VCaP (cell line): Measurements from ENCODE around the gene TRMU.

ENCODE experiments used
- H3K27ac ChIP-seq: fragments of 450-650 bp; 2 replicates; pipeline ENCODE4 v1.5.1; 2017
- TF ChIP-seq, protein P1 (sequence below): fragments of 450-650 bp; conservative IDR thresholded peaks from 2 replicates; pipeline ENCODE4 v1.5.1; 2017; ENCODE audit warnings: mild to moderate bottlenecking, moderate library complexity

Gene TRMU

GRCh38 chr22:46380069-46380468 lies 44.6 kb downstream of the TRMU start:
- TF ChIP-seq, protein P1, sequence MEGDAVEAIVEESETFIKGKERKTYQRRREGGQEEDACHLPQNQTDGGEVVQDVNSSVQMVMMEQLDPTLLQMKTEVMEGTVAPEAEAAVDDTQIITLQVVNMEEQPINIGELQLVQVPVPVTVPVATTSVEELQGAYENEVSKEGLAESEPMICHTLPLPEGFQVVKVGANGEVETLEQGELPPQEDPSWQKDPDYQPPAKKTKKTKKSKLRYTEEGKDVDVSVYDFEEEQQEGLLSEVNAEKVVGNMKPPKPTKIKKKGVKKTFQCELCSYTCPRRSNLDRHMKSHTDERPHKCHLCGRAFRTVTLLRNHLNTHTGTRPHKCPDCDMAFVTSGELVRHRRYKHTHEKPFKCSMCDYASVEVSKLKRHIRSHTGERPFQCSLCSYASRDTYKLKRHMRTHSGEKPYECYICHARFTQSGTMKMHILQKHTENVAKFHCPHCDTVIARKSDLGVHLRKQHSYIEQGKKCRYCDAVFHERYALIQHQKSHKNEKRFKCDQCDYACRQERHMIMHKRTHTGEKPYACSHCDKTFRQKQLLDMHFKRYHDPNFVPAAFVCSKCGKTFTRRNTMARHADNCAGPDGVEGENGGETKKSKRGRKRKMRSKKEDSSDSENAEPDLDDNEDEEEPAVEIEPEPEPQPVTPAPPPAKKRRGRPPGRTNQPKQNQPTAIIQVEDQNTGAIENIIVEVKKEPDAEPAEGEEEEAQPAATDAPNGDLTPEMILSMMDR, result no peak
- peak overlapping the region; percentile 46; the same call in 1 of the 2 replicates for H3K27ac ChIP-seq

- TF ChIP-seq, protein P1, result no peak
- no peak overlapping the region for H3K27ac ChIP-seq
These were observed 45.1 kb downstream of the TRMU start for GRCh38 chr22:46380581-46380980.

DNA sequence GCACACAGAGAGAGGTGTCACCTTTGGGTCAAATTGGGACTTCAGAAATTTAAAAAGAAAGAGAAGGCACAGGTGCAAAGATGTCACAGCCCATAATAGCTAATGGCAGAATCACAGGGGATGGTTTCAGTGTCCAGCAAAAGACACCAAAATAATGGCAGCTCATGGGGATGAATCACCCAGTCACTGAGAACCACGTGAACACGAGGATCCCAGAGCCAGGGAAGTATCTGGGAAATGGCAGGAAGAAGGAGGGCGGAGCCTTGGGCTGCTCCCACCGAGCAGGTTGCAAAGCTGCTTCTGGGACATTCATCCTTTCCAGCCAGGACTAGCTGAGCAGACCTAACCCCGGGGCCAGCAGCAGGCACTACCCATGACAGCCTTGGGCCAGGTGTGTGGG lies 45.6 kb downstream of the TRMU start:
- TF ChIP-seq, protein P1, result no peak
- no peak overlapping the region for H3K27ac ChIP-seq

DNA sequence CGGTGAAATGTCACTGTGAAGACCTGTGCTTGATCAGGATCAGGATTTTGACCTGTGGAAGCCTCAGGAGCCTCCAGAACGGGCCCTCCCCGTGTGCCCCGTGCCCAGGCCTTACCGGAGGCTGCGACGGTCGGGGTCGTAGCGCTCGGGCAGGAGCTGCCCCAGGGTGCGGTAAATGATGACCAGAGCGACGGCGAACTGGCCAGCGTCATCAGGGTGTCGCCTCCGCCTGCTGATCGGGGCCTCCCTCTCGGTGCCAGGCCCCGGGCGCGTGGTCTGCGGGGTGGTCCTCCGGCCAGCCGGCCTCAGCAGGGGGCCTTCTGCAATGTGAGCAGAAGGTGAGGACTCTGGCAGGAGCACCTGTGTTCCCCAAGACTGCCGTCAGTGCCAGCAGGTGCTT lies 46.2 kb downstream of the TRMU start:
- TF ChIP-seq, protein P1, result no peak
- no peak overlapping the region for H3K27ac ChIP-seq

DNA sequence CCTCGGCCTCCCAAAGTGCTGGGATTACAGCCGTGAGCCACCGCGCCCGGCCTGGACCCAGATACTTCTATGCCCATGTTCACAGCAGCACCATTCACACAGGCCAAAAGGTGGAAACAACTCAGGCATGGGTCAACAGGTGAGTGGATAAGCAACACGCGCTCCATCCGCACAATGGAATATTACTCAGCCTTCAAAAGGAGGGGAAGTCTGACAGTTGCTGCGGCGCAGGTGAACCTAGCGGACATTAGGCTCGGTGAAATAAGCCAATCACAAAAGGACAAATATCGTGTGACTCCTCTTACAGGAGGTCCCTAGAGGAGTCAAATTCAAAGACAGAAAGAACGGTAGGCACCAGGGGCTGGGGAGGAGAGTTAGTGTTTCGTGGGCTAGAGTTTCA lies 47.0 kb downstream of the TRMU start:
- no peak overlapping the region for H3K27ac ChIP-seq
- TF ChIP-seq, protein P1, result no peak

DNA sequence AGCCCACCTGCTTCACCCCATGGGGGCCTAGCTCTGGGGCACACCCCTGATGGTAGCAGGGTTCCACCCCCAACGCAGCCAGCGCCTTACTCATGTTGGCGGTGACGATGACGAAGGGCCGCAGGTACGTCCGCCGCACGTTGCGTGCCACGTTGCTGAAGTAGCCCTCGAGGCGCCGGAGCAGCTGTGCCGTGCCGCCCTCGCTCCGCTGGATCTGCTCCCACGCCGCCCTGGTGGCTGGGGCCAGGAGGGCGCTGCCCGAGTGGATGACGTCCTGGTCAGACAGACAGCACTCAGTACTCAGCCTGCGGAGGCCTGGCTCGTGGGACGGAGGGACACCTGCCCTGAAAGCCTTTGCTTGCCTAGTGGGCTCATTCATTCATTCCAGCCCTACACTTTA lies 50.8 kb downstream of the TRMU start:
- H3K27ac ChIP-seq, result no peak overlapping the region
- TF ChIP-seq, protein P1, result peak; percentile 12; the same call in 1 of the 2 replicates

- H3K27ac ChIP-seq, result no peak overlapping the region
- TF ChIP-seq, protein P1, result no peak
These were observed 52.2 kb downstream of the TRMU start for GRCh38 chr22:46387748-46388147.

GRCh38 chr22:46388647-46389046 lies 53.1 kb downstream of the TRMU start:
- TF ChIP-seq, protein P1, result no peak
- no peak overlapping the region for H3K27ac ChIP-seq
